CD4-positive, alpha-beta memory T cell (primary cell): ENCODE measurements around the gene SERINC5. TPM values are rescaled to one million over a fixed set of nuclear protein-coding genes. Genes with fewer than 3 reads are reported as not detected.
"Not testable (repeated sequence)": the region's sequence is repeated elsewhere in the genome, so short reads cannot be mapped to it uniquely, and the experiment has no call there.

Experiments
- CTCF ChIA-PET: fragments of 350-600 bp; sonication (Branson Sonifier 250); formaldehyde crosslinking; loops from one replicate; lab custom pipeline; 2021; ENCODE audit warnings: inconsistent platforms; ENCODE audit not compliant: partially characterized antibody; lab: Charles Lee
- POLR2A ChIA-PET: fragments of 350-600 bp; sonication (Branson Sonifier 250); formaldehyde crosslinking; loops from one replicate; lab custom pipeline; 2021; ENCODE audit not compliant: partially characterized antibody; lab: Charles Lee
- DNase-seq, 5 donors: peaks; one replicate each; pipeline versions ENCODE4 v3.0.0 to v3.0.0-alpha.2; 2020 to 2022; ENCODE audit warnings: mixed read lengths in 1 of 5
- H3K27ac ChIP-seq: one replicate; pipeline ENCODE4 v1.7.0; 2013; ENCODE audit warnings: low read depth, low read length
- H3K27me3 ChIP-seq: 2 replicates; pipeline ENCODE4 v1.7.0; 2013; ENCODE audit warnings: mild to moderate bottlenecking, low read length, moderate library complexity; ENCODE audit not compliant: insufficient read depth
- H3K36me3 ChIP-seq: 2 replicates; pipeline ENCODE4 v1.7.0; 2013; ENCODE audit warnings: mild to moderate bottlenecking, low read length, moderate library complexity; ENCODE audit not compliant: insufficient read depth
- H3K4me1 ChIP-seq: 2 replicates; pipeline ENCODE4 v1.7.0; 2013; ENCODE audit warnings: mild to moderate bottlenecking, low read length, moderate library complexity; ENCODE audit not compliant: insufficient read depth
- H3K4me3 ChIP-seq, 2 donors: one replicate each; pipeline ENCODE4 v1.7.0; 2013; ENCODE audit warnings: low read length in 2 of 2, mild to moderate bottlenecking in 1 of 2
- H3K9me3 ChIP-seq, 2 donors: one replicate each; pipeline ENCODE4 v1.7.0; 2013; ENCODE audit warnings: low read length in 2 of 2, control low read depth in 1 of 2; ENCODE audit not compliant: control insufficient read depth in 1 of 2
- H3K27ac Mint-ChIP-seq, 7 donors: one replicate each; pipeline ENCODE4 v1.8.0; 2020 to 2021; ENCODE audit warnings: mixed read lengths in 7 of 7, mild to moderate bottlenecking in 6 of 7, inconsistent platforms in 3 of 7, moderate library complexity in 3 of 7
- H3K27me3 Mint-ChIP-seq, 2 donors: one replicate each; pipeline ENCODE4 v1.8.0; 2020 to 2021; ENCODE audit warnings: mixed read lengths in 2 of 2
- H3K36me3 Mint-ChIP-seq, 2 donors: one replicate each; pipeline ENCODE4 v1.8.0; 2020 to 2021; ENCODE audit warnings: mixed read lengths in 2 of 2, inconsistent platforms in 1 of 2, mild to moderate bottlenecking in 1 of 2
- H3K4me1 Mint-ChIP-seq, 4 donors: one replicate each; pipeline ENCODE4 v1.8.0; 2020 to 2021; ENCODE audit warnings: mixed read lengths in 4 of 4, mild to moderate bottlenecking in 1 of 4
- H3K4me3 Mint-ChIP-seq, 8 donors: one replicate each; pipeline ENCODE4 v1.8.0; 2020 to 2021; ENCODE audit warnings: mixed read lengths in 8 of 8, mild to moderate bottlenecking in 7 of 8, moderate library complexity in 6 of 8, inconsistent platforms in 3 of 8
- H3K9me3 Mint-ChIP-seq, 8 donors: one replicate each; pipeline ENCODE4 v1.8.0; 2020 to 2021; ENCODE audit warnings: mixed read lengths in 8 of 8, mild to moderate bottlenecking in 5 of 8, inconsistent platforms in 3 of 8, moderate library complexity in 1 of 8
- intact Hi-C: fragments of 100-400 bp; cut with micrococcal nuclease; formaldehyde crosslinking; loops from one replicate; pipeline ENCODE4 v1.15.1; 2023
- polyA plus RNA-seq, 2 donors: library from polyadenylated mRNA; unstranded; fragments of 300-500 nt; fragmentation: Illumina TruSeq; gene quantifications; one replicate each; pipeline ENCODE4 v1.2.3, GENCODE V29; 2021
- total RNA-seq, 2 experiments: library from RNA; stranded (reverse); gene quantifications; one replicate each; pipeline ENCODE4 v1.2.3, GENCODE V29; 2021

Gene SERINC5
- total and polyA plus RNA-seq, 4 experiments from 2014 or later: 20.7 to 165 (median 94.0) TPM

DNA sequence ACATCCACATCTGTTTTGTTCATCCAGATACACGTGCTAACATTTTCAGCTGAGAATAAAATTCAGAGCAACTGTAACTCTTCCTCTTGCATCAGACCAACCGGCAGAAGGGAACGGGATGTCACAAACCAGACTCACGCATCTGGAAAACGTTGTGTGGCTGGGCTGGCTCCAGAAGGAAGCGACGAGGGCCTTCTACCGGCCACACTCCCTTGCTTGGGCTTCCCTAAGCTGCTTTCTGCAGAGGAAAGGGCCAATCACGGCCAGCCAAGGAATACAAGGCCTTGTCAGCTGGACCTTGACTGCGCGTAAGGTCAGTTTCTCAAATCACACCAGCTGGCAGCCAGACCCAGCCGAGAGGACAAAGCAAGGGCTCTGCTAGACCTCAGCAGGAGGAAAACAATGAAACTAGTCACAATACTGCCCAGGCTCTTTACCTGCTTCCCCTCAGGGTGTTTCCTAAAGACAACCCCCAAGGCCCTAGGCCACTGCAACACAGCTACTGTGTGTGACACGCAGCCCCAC is 114.6 kb downstream of the SERINC5 start:
- H3K4me3 ChIP-seq: no peak overlapping the region
- peak overlapping the region; percentile 37 for H3K27ac ChIP-seq
- H3K9me3 ChIP-seq: no peaks in the 10 kb centered on the region
- peaks cover 0 to 5% (median 0%) of the 10 kb centered on the region in 8 donors for H3K9me3 Mint-ChIP-seq
- no peaks in the 10 kb centered on the region for H3K27me3 Mint-ChIP-seq
- H3K4me3 Mint-ChIP-seq: peak overlapping the region in 7 of 8 donors; percentile 18 to 82 (median 60)
- H3K27me3 ChIP-seq: no peaks in the 10 kb centered on the region
- peaks cover 32% of the 10 kb centered on the region for H3K36me3 ChIP-seq
- intact Hi-C loops: loop anchor here (2.0 kb wide), 1 partner anchor 16 kb away; no protein-coding TSS in a partner anchor
- POLR2A ChIA-PET: interaction anchor here (0.6 to 5.1 kb wide), 16 partner anchors 12 to 130 kb away, joined by 3 to 75 read pairs (median 6); partner anchors contain the start of gene SERINC5
- peaks cover 65 to 82% (median 75%) of the 10 kb centered on the region in 4 donors for H3K4me1 Mint-ChIP-seq
- DNase-seq: no peak
- peaks cover 86% of the 10 kb centered on the region for H3K4me1 ChIP-seq
- CTCF ChIA-PET: interaction anchor here (1.0 to 1.4 kb wide), 5 partner anchors 10 to 134 kb away, joined by 3 to 6 read pairs (median 4); no protein-coding TSS in a partner anchor
- H3K27ac Mint-ChIP-seq: peak overlapping the region; percentile 89 to 96 (median 95)
- peaks cover 53 to 72% of the 10 kb centered on the region in 2 donors for H3K36me3 Mint-ChIP-seq

DNA sequence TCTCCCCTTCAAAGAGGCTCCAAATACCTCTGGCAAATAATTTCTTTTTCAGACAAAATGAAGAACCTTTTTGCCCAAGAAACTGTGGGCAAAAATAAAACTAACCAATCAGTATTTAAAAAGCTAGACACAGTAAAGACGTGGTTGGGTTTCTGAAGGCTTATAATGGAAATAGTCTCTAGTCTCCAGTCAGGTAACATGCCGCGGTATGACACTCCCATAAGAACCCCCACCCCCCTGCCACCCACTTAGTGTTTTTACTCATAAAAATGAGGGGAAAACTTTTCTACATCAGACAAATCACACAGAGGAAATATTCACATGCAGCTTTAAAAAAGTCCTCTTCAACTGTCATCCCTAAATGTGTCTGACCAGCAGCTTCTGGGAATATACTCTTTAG is 115.4 kb downstream of the SERINC5 start:
- CTCF ChIA-PET: interaction anchor here (0.7 to 1.8 kb wide), 6 partner anchors 11 to 121 kb away, joined by 3 to 6 read pairs (median 4); no protein-coding TSS in a partner anchor
- Histone ChIP-seq H3K27me3 (no peaks in the 10 kb centered on the region), H3K4me3 (no peak overlapping the region), H3K4me1 (peaks cover 93% of the 10 kb centered on the region), H3K27ac (peak overlapping the region; percentile 40), H3K36me3 (peaks cover 25% of the 10 kb centered on the region), H3K9me3 (no peaks in the 10 kb centered on the region)
- H3K9me3 Mint-ChIP-seq: peaks cover 0 to 5% (median 0%) of the 10 kb centered on the region in 8 donors
- H3K4me1 Mint-ChIP-seq: peaks cover 68 to 85% (median 78%) of the 10 kb centered on the region in 4 donors
- peaks cover 47 to 65% of the 10 kb centered on the region in 2 donors for H3K36me3 Mint-ChIP-seq
- DNase-seq: peak in 1 of 5 donors; percentile 65
- peak overlapping the region; percentile 89 to 96 (median 95) for H3K27ac Mint-ChIP-seq
- intact Hi-C loops: loop anchor here (2.0 kb wide), 1 partner anchor 16 kb away; no protein-coding TSS in a partner anchor
- no peaks in the 10 kb centered on the region for H3K27me3 Mint-ChIP-seq
- peak overlapping the region in 7 of 8 donors; percentile 50 to 82 (median 60) for H3K4me3 Mint-ChIP-seq
- POLR2A ChIA-PET: interaction anchor here (0.7 to 5.1 kb wide), 11 partner anchors 8 to 131 kb away, joined by 3 to 75 read pairs (median 9); partner anchors contain the start of gene SERINC5

DNA sequence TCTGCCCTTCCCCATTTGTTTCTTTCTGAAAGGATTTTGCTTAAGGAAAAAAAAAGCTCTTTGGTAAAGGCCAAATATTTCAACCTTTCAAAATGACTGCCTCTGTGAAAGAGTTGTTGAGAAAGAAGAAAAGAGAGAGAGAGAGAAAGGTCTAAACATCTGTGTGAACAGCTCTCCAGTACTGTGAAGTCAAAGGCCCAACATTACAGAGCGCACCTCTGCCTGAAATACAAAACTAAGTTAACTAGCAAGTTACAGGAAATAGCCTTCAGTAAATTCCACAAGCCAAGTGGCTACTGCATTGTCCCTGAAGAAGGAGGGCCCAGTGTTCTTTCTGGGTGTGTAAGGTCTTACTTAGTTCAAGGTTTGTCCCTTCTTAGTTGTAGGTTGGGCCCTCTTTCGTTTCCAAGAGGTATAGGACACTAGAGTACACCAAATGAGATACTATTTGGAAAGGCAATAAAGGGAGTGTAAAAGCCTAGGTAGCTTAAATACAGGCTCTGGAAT is 116.3 kb downstream of the SERINC5 start:
- H3K9me3 ChIP-seq: no peaks in the 10 kb centered on the region
- peak overlapping the region in 7 of 8 donors; percentile 50 to 82 (median 65) for H3K4me3 Mint-ChIP-seq
- peaks cover 100% of the 10 kb centered on the region for H3K4me1 ChIP-seq
- no peaks in the 10 kb centered on the region for H3K27me3 ChIP-seq
- POLR2A ChIA-PET: interaction anchor here (0.6 to 5.1 kb wide), 9 partner anchors 11 to 115 kb away, joined by 3 to 75 read pairs (median 15); partner anchors contain the start of gene SERINC5
- H3K36me3 ChIP-seq: peaks cover 17% of the 10 kb centered on the region
- DNase-seq: no peak
- H3K27ac ChIP-seq: peak overlapping the region; percentile 40
- peaks cover 75 to 91% (median 84%) of the 10 kb centered on the region in 4 donors for H3K4me1 Mint-ChIP-seq
- intact Hi-C loops: loop anchor here (5.0 kb wide), 1 partner anchor 133 kb away; no protein-coding TSS in a partner anchor
- H3K4me3 ChIP-seq: no peak overlapping the region
- peak overlapping the region; percentile 89 to 96 (median 95) for H3K27ac Mint-ChIP-seq
- H3K27me3 Mint-ChIP-seq: no peaks in the 10 kb centered on the region
- CTCF ChIA-PET: interaction anchor here (0.7 to 1.8 kb wide), 11 partner anchors 12 to 191 kb away, joined by 3 to 7 read pairs (median 4); no protein-coding TSS in a partner anchor
- H3K9me3 Mint-ChIP-seq: peaks cover 0 to 5% (median 0%) of the 10 kb centered on the region in 8 donors
- peaks cover 37 to 56% of the 10 kb centered on the region in 2 donors for H3K36me3 Mint-ChIP-seq

- CTCF ChIA-PET: interaction anchor here (1.1 to 1.8 kb wide), 6 partner anchors 13 to 169 kb away, joined by 3 to 7 read pairs (median 4); no protein-coding TSS in a partner anchor
- Histone ChIP-seq H3K27ac (no peak overlapping the region), H3K4me1 (peaks cover 100% of the 10 kb centered on the region), H3K36me3 (peaks cover 6% of the 10 kb centered on the region), H3K4me3 (no peak overlapping the region), H3K27me3 (no peaks in the 10 kb centered on the region), H3K9me3 (no peaks in the 10 kb centered on the region)
- no peaks in the 10 kb centered on the region for H3K27me3 Mint-ChIP-seq
- DNase-seq: no peak
- peaks cover 72 to 91% (median 83%) of the 10 kb centered on the region in 4 donors for H3K4me1 Mint-ChIP-seq
- peak overlapping the region in 5 of 7 donors; percentile 31 to 92 (median 55) for H3K27ac Mint-ChIP-seq
- peaks cover 0 to 5% (median 0%) of the 10 kb centered on the region in 8 donors for H3K9me3 Mint-ChIP-seq
- peak overlapping the region in 1 of 8 donors; percentile 37 for H3K4me3 Mint-ChIP-seq
- POLR2A ChIA-PET: interaction anchor here (0.6 to 5.1 kb wide), 7 partner anchors 10 to 116 kb away, joined by 3 to 75 read pairs (median 21); partner anchors contain the start of gene SERINC5
- peaks cover 27 to 46% of the 10 kb centered on the region in 2 donors for H3K36me3 Mint-ChIP-seq
- intact Hi-C loops: loop anchor here (5.0 kb wide), 1 partner anchor 134 kb away; no protein-coding TSS in a partner anchor
Observed at GRCh38 chr5:80138486-80138885, 117.4 kb downstream of the SERINC5 start.

- Mint-ChIP-seq H3K4me1 (peaks cover 75 to 91% (median 84%) of the 10 kb centered on the region in 4 donors), H3K27ac (peak overlapping the region; percentile 69 to 97 (median 92)), H3K36me3 (peaks cover 20 to 34% of the 10 kb centered on the region in 2 donors), H3K4me3 (peak overlapping the region; percentile 68 to 87 (median 77))
- POLR2A ChIA-PET: interaction anchor here (0.6 to 6.4 kb wide), 35 partner anchors 8 to 271 kb away, joined by 3 to 95 read pairs (median 6); partner anchors contain the start of genes SERINC5 and ZFYVE16
- CTCF ChIA-PET: interaction anchor here (0.8 to 3.3 kb wide), 13 partner anchors 8 to 172 kb away, joined by 3 to 22 read pairs (median 6); partner anchors contain the start of gene SERINC5
- not testable (repeated sequence) for H3K9me3 ChIP-seq, H3K27me3 ChIP-seq, H3K27me3 Mint-ChIP-seq, DNase-seq, H3K9me3 Mint-ChIP-seq, H3K36me3 ChIP-seq
- Histone ChIP-seq H3K27ac (peak overlapping the region; percentile 54), H3K4me1 (peaks cover 100% of the 10 kb centered on the region), H3K4me3 (peak overlapping the region in 1 of 2 donors; percentile 14)
- intact Hi-C loops: loop anchor here (1.0 to 5.0 kb wide), 6 partner anchors 10 to 136 kb away; partner anchors contain the start of gene SERINC5
Observed at GRCh38 chr5:80136798-80137197, 119.0 kb downstream of the SERINC5 start.

GRCh38 chr5:80134876-80135275 is 121.0 kb downstream of the SERINC5 start:
- Histone ChIP-seq H3K4me3 (no peak overlapping the region), H3K36me3 (no peaks in the 10 kb centered on the region), H3K27me3 (no peaks in the 10 kb centered on the region), H3K4me1 (peaks cover 86% of the 10 kb centered on the region), H3K27ac (peak overlapping the region; percentile 54), H3K9me3 (no peaks in the 10 kb centered on the region)
- ChIA-PET POLR2A (interaction anchor here (1.2 to 6.4 kb wide), 16 partner anchors 9 to 120 kb away, joined by 3 to 95 read pairs (median 11); partner anchors contain the start of gene SERINC5), CTCF (interaction anchor here (1.4 to 3.3 kb wide), 5 partner anchors 10 to 140 kb away, joined by 3 to 22 read pairs (median 5); no protein-coding TSS in a partner anchor)
- Mint-ChIP-seq H3K4me1 (peaks cover 70 to 88% (median 79%) of the 10 kb centered on the region in 4 donors), H3K36me3 (peaks cover 16 to 32% of the 10 kb centered on the region in 2 donors), H3K27ac (peak overlapping the region; percentile 69 to 97 (median 92)), H3K9me3 (peaks cover 0 to 16% (median 1%) of the 10 kb centered on the region in 8 donors), H3K27me3 (no peaks in the 10 kb centered on the region), H3K4me3 (peak overlapping the region; percentile 7 to 87 (median 77))
- intact Hi-C loops: loop anchor here (5.0 kb wide), 1 partner anchor 137 kb away; no protein-coding TSS in a partner anchor
- DNase-seq: no peak
